ENCODE results near the gene UCK1.
A peak's percentile ranks its signal among the peaks of the same experiment; 100 is the strongest.

The UCK1 gene

GRCh38 chr9:131492070-131492469 lies 39.0 kb downstream of the UCK1 start:
- no peak for DNase-seq

- no peak for DNase-seq
These were observed 39.9 kb downstream of the UCK1 start for GRCh38 chr9:131491001-131491710.

GRCh38 chr9:131490514-131490913 lies 40.5 kb downstream of the UCK1 start:
- DNase-seq: no peak

GRCh38 chr9:131487621-131488031 lies 43.4 kb downstream of the UCK1 start:
- no peak for DNase-seq

- DNase-seq: no peak
These were observed 44.1 kb downstream of the UCK1 start for GRCh38 chr9:131487001-131487400.

- DNase-seq: no peak
These were observed 45.2 kb downstream of the UCK1 start for GRCh38 chr9:131485728-131486422.

- no peak for DNase-seq
These were observed 45.9 kb downstream of the UCK1 start for GRCh38 chr9:131485206-131485605.

- DNase-seq: no peak
These were observed 46.4 kb downstream of the UCK1 start for GRCh38 chr9:131484560-131485185.

- DNase-seq: no peak
These were observed 47.0 kb downstream of the UCK1 start for GRCh38 chr9:131484051-131484445.

GRCh38 chr9:131483319-131484050 lies 47.6 kb downstream of the UCK1 start:
- no peak for DNase-seq

GRCh38 chr9:131482343-131483006 lies 48.6 kb downstream of the UCK1 start:
- no peak for DNase-seq

GRCh38 chr9:131481441-131482342 lies 49.4 kb downstream of the UCK1 start:
- DNase-seq: no peak

- no peak for DNase-seq
These were observed 50.8 kb downstream of the UCK1 start for GRCh38 chr9:131480258-131480657.

- DNase-seq: no peak
These were observed 52.2 kb downstream of the UCK1 start for GRCh38 chr9:131478911-131479310.

- peak; percentile 75 for DNase-seq
These were observed 52.6 kb downstream of the UCK1 start for GRCh38 chr9:131478421-131478868.

GRCh38 chr9:131477816-131478419 lies 53.1 kb downstream of the UCK1 start:
- DNase-seq: no peak

- DNase-seq: no peak
These were observed 53.7 kb downstream of the UCK1 start for GRCh38 chr9:131477367-131477766.

- no peak for DNase-seq
These were observed 54.2 kb downstream of the UCK1 start for GRCh38 chr9:131476777-131477345.

GRCh38 chr9:131475956-131476776 lies 54.9 kb downstream of the UCK1 start:
- no peak for DNase-seq

All from stimulated activated CD8-positive, alpha-beta memory T cell treated with anti-CD3 and anti-CD28 coated beads, Interleukin-4, amount 100 ng/mL, for 48 hours (primary cell).